Esophagus squamous epithelium (tissue), 5 donors: ENCODE measurements around the gene SLC12A8. TPM values are rescaled to one million over a fixed set of nuclear protein-coding genes. Genes with fewer than 3 reads are reported as not detected.

Source experiments
- DNase-seq: peaks from one replicate; lab custom pipeline; 2025; lab: John Stamatoyannopoulos, UW
- H3K27ac ChIP-seq, 4 donors: fragments of 200-600 bp; sonication (generic); one replicate each; pipeline ENCODE4 v1.5.1; 2016 to 2019; ENCODE audit warnings: mild to moderate bottlenecking in 1 of 4
- H3K27me3 ChIP-seq, 4 donors: fragments of 200-600 bp; sonication (generic); 1 replicate in 3 of 4; 2 replicates in 1 of 4; pipeline versions ENCODE4 v1.5.1 to v1.6.0; 2017 to 2021; ENCODE audit warnings: antibody characterized with exemption in 1 of 4
- H3K36me3 ChIP-seq, 3 donors: fragments of 200-600 bp; sonication (generic); one replicate each; pipeline ENCODE4 v1.5.1; 2016 to 2019
- H3K4me1 ChIP-seq, 3 donors: fragments of 200-600 bp; sonication (generic); one replicate each; pipeline ENCODE4 v1.5.1; 2017 to 2019
- H3K4me3 ChIP-seq, 4 donors: fragments of 200-600 bp; sonication (generic); 1 replicate in 3 of 4; 2 replicates in 1 of 4; pipeline ENCODE4 v1.5.1; 2016 to 2019; ENCODE audit warnings: mild to moderate bottlenecking in 2 of 4, moderate library complexity in 1 of 4
- H3K9me3 ChIP-seq, 3 donors: fragments of 200-600 bp; sonication (generic); one replicate each; pipeline ENCODE4 v1.5.1; 2016 to 2019
- CTCF ChIP-seq, 6 experiments: fragments of 450-650 bp in 4 of 6; fragments of 200-600 bp in 2 of 6; sonication (generic) in 2 of 6; IDR thresholded peaks; one replicate each; pipeline ENCODE4 v1.5.1; 2016 to 2019; ENCODE audit warnings: antibody characterized with exemption in 6 of 6, mild to moderate bottlenecking in 4 of 6, moderate library complexity in 4 of 6
- POLR2A ChIP-seq, 4 donors: fragments of 450-650 bp; IDR thresholded peaks; one replicate each; pipeline ENCODE4 v1.6.1; 2017; ENCODE audit warnings: antibody characterized with exemption in 4 of 4, mild to moderate bottlenecking in 4 of 4, moderate library complexity in 3 of 4
- WGBS, 2 donors: methylation state at CpG; one replicate each; pipeline ENCODE4 v1.1.5; 2018; 5-methylcytosine and 5-hydroxymethylcytosine counted together
- intact Hi-C: fragments of 100-400 bp; cut with DNase I; formaldehyde crosslinking; loops from one replicate; pipeline ENCODE4 v1.15.0; 2022
- total RNA-seq, 4 donors: library from RNA; depleted of rRNA; stranded (reverse); fragments of >200 nt; gene quantifications; one replicate each; pipeline ENCODE4 v1.1.0, GENCODE V29; 2016
- donor health status: DM: yes; HTN: yes; CAD: no.

The SLC12A8 gene
- total RNA-seq, 4 donors from 2014 or later: 9.9 to 15.9 (median 13.8) TPM

GRCh38 chr3:125257536-125257935 is 45.0 kb upstream of the SLC12A8 start:
- DNase-seq: no peak
- Histone ChIP-seq H3K4me1 (no peaks in the 10 kb centered on the region), H3K27ac (no peak overlapping the region), H3K27me3 (no peaks in the 10 kb centered on the region), H3K4me3 (no peak overlapping the region), H3K36me3 (peaks cover 0 to 27% (median 0%) of the 10 kb centered on the region in 3 donors), H3K9me3 (peaks cover 0 to 10% (median 0%) of the 10 kb centered on the region in 3 donors)
- 83% methylated on average over 2 to 4 of the region's 4 CpGs for WGBS, 2 donors
- no peak for TF ChIP-seq POLR2A (IDR thresholded peaks at IDR 0.05)
- TF ChIP-seq CTCF (IDR thresholded peaks at IDR 0.05): no peak
- intact Hi-C loops: no loop called here

GRCh38 chr3:125256675-125257074 is 44.1 kb upstream of the SLC12A8 start:
- DNase-seq: no peak
- H3K27ac ChIP-seq: no peak overlapping the region
- H3K27me3 ChIP-seq: no peaks in the 10 kb centered on the region
- no peaks in the 10 kb centered on the region for H3K4me1 ChIP-seq
- no peak overlapping the region for H3K4me3 ChIP-seq
- peaks cover 0 to 10% (median 0%) of the 10 kb centered on the region in 3 donors for H3K9me3 ChIP-seq
- intact Hi-C loops: no loop called here
- peaks cover 0 to 27% (median 0%) of the 10 kb centered on the region in 3 donors for H3K36me3 ChIP-seq
- TF ChIP-seq CTCF (IDR thresholded peaks at IDR 0.05): no peak
- TF ChIP-seq POLR2A (IDR thresholded peaks at IDR 0.05): no peak

DNA sequence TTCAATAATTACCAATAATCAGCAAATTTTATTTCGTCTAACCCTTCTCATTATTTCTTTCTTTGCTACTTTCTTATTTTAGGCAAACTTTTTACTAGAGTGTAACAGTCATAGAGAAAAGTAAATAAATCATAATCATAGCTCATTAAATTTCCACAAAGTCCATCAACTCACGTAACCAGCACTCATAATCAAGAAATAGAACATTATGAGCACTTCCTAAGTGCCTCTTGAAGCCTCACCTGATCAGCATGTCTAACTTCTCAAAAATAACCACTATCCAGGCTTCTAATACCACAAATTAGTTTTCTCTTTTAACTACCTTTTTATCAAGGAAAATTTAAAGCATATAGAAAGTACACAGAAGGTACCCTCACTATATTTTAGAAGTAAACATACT is 38.4 kb upstream of the SLC12A8 start:
- no peak for DNase-seq
- TF ChIP-seq CTCF (IDR thresholded peaks at IDR 0.05): no peak
- TF ChIP-seq POLR2A (IDR thresholded peaks at IDR 0.05): no peak
- Histone ChIP-seq H3K4me3 (no peak overlapping the region), H3K27ac (no peak overlapping the region), H3K36me3 (peaks cover 0 to 6% (median 0%) of the 10 kb centered on the region in 3 donors), H3K9me3 (no peaks in the 10 kb centered on the region), H3K27me3 (no peaks in the 10 kb centered on the region), H3K4me1 (no peaks in the 10 kb centered on the region)
- WGBS, 2 donors: 90 to 98% methylated on average over 2 of the region's 2 CpGs
- intact Hi-C loops: no loop called here

GRCh38 chr3:125246237-125246636 is 33.7 kb upstream of the SLC12A8 start:
- Histone ChIP-seq H3K4me1 (no peaks in the 10 kb centered on the region), H3K36me3 (peaks cover 0 to 6% (median 0%) of the 10 kb centered on the region in 3 donors), H3K27ac (no peak overlapping the region), H3K9me3 (no peaks in the 10 kb centered on the region), H3K27me3 (no peaks in the 10 kb centered on the region), H3K4me3 (no peak overlapping the region)
- WGBS, 2 donors: 94 to 100% methylated on average over 1 of the region's 1 CpG
- TF ChIP-seq POLR2A (IDR thresholded peaks at IDR 0.05): no peak
- no peak for TF ChIP-seq CTCF (IDR thresholded peaks at IDR 0.05)
- intact Hi-C loops: no loop called here
- no peak for DNase-seq

DNA sequence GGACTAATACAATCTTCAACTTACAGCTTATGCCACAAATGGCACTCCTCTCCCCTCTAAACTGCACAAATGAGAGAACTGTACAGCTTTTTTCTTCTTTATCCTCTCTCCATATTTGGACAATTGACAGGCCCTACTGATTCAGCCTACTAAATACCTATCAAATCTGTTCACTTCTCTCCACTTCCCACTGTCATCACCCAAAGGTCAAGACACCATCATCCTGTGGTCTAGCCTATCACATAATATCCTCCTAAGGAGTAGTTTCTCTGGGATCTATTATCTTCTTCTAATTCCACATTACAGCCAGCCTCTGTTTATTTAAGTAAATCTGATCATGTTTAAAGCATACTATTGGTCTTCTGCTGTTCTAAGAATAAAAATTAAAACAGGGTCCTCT is 33.0 kb upstream of the SLC12A8 start:
- no peak for DNase-seq
- intact Hi-C loops: no loop called here
- Histone ChIP-seq H3K27ac (no peak overlapping the region), H3K9me3 (no peaks in the 10 kb centered on the region), H3K4me1 (no peaks in the 10 kb centered on the region), H3K36me3 (peaks cover 0 to 6% (median 0%) of the 10 kb centered on the region in 3 donors), H3K27me3 (no peaks in the 10 kb centered on the region), H3K4me3 (no peak overlapping the region)
- TF ChIP-seq CTCF (IDR thresholded peaks at IDR 0.05) (no peak), POLR2A (IDR thresholded peaks at IDR 0.05) (no peak)
